WTC11 (cell line): Measurements from ENCODE around the gene RANBP9.

Experiments
- CREB1 ChIP-seq: sonication (generic); formaldehyde crosslinking; IDR thresholded peaks from 2 replicates; pipeline ENCODE4 v1.8.0; 2023; ENCODE audit warnings: mild to moderate bottlenecking, missing genetic modification reagents
- CREM ChIP-seq: sonication (generic); formaldehyde crosslinking; IDR thresholded peaks from 2 replicates; pipeline ENCODE4 v1.8.1; 2022; ENCODE audit warnings: mild to moderate bottlenecking, missing genetic modification reagents, moderate library complexity
- ESRRA ChIP-seq: sonication (generic); formaldehyde crosslinking; IDR thresholded peaks from 2 replicates; pipeline ENCODE4 v1.8.1; 2022; ENCODE audit warnings: mild to moderate bottlenecking, missing genetic modification reagents, borderline replicate concordance
- PREB ChIP-seq: sonication (generic); formaldehyde crosslinking; IDR thresholded peaks from 2 replicates; pipeline ENCODE4 v1.8.1; 2022; ENCODE audit warnings: mild to moderate bottlenecking, missing genetic modification reagents, moderate library complexity, borderline replicate concordance
- ZNF138 ChIP-seq: sonication (generic); formaldehyde crosslinking; conservative IDR thresholded peaks from 2 replicates; pipeline ENCODE4 v1.8.1; 2022; ENCODE audit warnings: mild to moderate bottlenecking, moderate library complexity, missing genetic modification reagents
- ZNF416 ChIP-seq: fragments of 250-450 bp; sonication (Bioruptor Pico); IDR thresholded peaks from 2 replicates; pipeline ENCODE4 v1.9.0; 2021; ENCODE audit warnings: mild to moderate bottlenecking, inconsistent platforms
- TF ChIP-seq, protein P1 (sequence below): sonication (generic); formaldehyde crosslinking; conservative IDR thresholded peaks from 2 replicates; pipeline ENCODE4 v1.8.1; 2022; ENCODE audit warnings: mild to moderate bottlenecking, missing genetic modification reagents
- TF ChIP-seq, protein P2 (sequence below): fragments of 200-600 bp; IDR thresholded peaks from 2 replicates; pipeline ENCODE4 v1.8.0; 2022; ENCODE audit warnings: antibody characterized with exemption

DNA sequence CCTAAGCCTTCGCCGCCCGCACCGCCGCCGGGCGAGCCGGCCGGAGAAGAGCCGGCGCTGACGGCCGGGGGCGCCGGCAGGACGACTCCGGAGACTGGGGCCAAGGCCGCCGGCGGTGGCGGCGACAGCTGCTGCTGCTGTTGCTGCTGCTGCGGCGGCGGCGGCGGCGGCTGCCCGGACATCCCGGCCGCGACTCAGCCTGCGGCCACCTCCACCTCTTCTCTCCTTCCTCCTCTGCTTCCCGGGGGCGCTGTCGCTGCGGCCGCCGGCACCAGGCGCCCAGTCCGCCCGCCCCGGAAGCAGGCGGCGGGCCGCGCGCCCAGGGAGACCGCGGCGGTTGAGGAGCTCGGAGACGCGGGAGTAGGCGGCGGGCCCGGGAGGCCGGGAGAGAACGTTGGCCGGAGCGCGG lies 307 bp downstream of the RANBP9 start:
- TF ChIP-seq, protein P1, sequence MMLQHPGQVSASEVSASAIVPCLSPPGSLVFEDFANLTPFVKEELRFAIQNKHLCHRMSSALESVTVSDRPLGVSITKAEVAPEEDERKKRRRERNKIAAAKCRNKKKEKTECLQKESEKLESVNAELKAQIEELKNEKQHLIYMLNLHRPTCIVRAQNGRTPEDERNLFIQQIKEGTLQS: no peak
- TF ChIP-seq, protein P2, sequence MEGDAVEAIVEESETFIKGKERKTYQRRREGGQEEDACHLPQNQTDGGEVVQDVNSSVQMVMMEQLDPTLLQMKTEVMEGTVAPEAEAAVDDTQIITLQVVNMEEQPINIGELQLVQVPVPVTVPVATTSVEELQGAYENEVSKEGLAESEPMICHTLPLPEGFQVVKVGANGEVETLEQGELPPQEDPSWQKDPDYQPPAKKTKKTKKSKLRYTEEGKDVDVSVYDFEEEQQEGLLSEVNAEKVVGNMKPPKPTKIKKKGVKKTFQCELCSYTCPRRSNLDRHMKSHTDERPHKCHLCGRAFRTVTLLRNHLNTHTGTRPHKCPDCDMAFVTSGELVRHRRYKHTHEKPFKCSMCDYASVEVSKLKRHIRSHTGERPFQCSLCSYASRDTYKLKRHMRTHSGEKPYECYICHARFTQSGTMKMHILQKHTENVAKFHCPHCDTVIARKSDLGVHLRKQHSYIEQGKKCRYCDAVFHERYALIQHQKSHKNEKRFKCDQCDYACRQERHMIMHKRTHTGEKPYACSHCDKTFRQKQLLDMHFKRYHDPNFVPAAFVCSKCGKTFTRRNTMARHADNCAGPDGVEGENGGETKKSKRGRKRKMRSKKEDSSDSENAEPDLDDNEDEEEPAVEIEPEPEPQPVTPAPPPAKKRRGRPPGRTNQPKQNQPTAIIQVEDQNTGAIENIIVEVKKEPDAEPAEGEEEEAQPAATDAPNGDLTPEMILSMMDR: no peak
- TF ChIP-seq ZNF138 (CRISPR knock-in tag) (no peak), ESRRA (no peak), CREB1 (CRISPR knock-in tag) (no peak), CREM (CRISPR knock-in tag) (no peak; the same call in 1 of the 2 replicates), ZNF416 (no peak), PREB (no peak)
